Measurements from ENCODE around the gene PTGIS. TPM values are rescaled to one million over a fixed set of nuclear protein-coding genes. Genes with fewer than 3 reads are reported as not detected.

Gene PTGIS
- total RNA-seq, 1 donor from 2014 or later = not detected

- POLR2A ChIA-PET = no interaction called here
- H3K4me1 Mint-ChIP-seq = peaks cover 7% of the 10 kb centered on the region
These were observed 33.4 kb upstream of the PTGIS start for GRCh38 chr20:49601153-49601924.

GRCh38 chr20:49599746-49600113 is 31.8 kb upstream of the PTGIS start:
- CTCF ChIA-PET = no interaction called here
- DNase-seq (no peak), ATAC-seq (ENCODE audit: low read depth) (no peak)
- no peaks in the 10 kb centered on the region for H3K36me3 Mint-ChIP-seq (ENCODE audit: low read depth)
- H3K4me3 Mint-ChIP-seq = no peak overlapping the region
- intact Hi-C loops (cut with micrococcal nuclease) = no loop called here
- H3K4me1 Mint-ChIP-seq = peaks cover 8% of the 10 kb centered on the region
- TF ChIP-seq CTCF (IDR thresholded peaks at IDR 0.05) = no peak
- H3K9me3 Mint-ChIP-seq = no peaks in the 10 kb centered on the region
- POLR2A ChIA-PET = no interaction called here
- H3K27ac Mint-ChIP-seq = no peak overlapping the region
- H3K27me3 Mint-ChIP-seq = no peaks in the 10 kb centered on the region

More at GRCh38 chr20:49601153-49601924, 33.4 kb upstream of the PTGIS start:
- Mint-ChIP-seq H3K9me3 (no peaks in the 10 kb centered on the region), H3K36me3 (ENCODE audit: low read depth) (no peaks in the 10 kb centered on the region), H3K27ac (no peak overlapping the region), H3K4me3 (no peak overlapping the region), H3K27me3 (peaks cover 6% of the 10 kb centered on the region)
- ATAC-seq (ENCODE audit: low read depth) (no peak), DNase-seq (no peak)
- no peak for TF ChIP-seq CTCF (IDR thresholded peaks at IDR 0.05)
- intact Hi-C loops (cut with micrococcal nuclease) = no loop called here
- CTCF ChIA-PET = no interaction called here

- H3K36me3 Mint-ChIP-seq (ENCODE audit: low read depth) = no peaks in the 10 kb centered on the region
- no peak overlapping the region for H3K4me3 Mint-ChIP-seq
- TF ChIP-seq CTCF (IDR thresholded peaks at IDR 0.05) = no peak
- intact Hi-C loops (cut with micrococcal nuclease) = no loop called here
- no peak overlapping the region for H3K27ac Mint-ChIP-seq
- no peaks in the 10 kb centered on the region for H3K27me3 Mint-ChIP-seq
- DNase-seq (no peak), ATAC-seq (ENCODE audit: low read depth) (no peak)
- peaks cover 8% of the 10 kb centered on the region for H3K4me1 Mint-ChIP-seq
- POLR2A ChIA-PET = no interaction called here
- CTCF ChIA-PET = interaction anchor here (0.9 kb wide), 1 partner anchor 10 kb away, joined by 3 read pairs; no protein-coding TSS in a partner anchor
- no peaks in the 10 kb centered on the region for H3K9me3 Mint-ChIP-seq
These were observed 30.0 kb upstream of the PTGIS start for GRCh38 chr20:49597825-49598395.

GRCh38 chr20:49595811-49596561 is 28.0 kb upstream of the PTGIS start:
- ATAC-seq (ENCODE audit: low read depth) = no peak
- Mint-ChIP-seq H3K27ac (peak overlapping the region; percentile 46), H3K27me3 (no peaks in the 10 kb centered on the region), H3K36me3 (ENCODE audit: low read depth) (no peaks in the 10 kb centered on the region), H3K4me1 (peaks cover 8% of the 10 kb centered on the region), H3K4me3 (no peak overlapping the region), H3K9me3 (no peaks in the 10 kb centered on the region)
- TF ChIP-seq CTCF (IDR thresholded peaks at IDR 0.05) = no peak
- no peak for DNase-seq
- ChIA-PET POLR2A (no interaction called here), CTCF (no interaction called here)
- intact Hi-C loops (cut with micrococcal nuclease) = no loop called here

GRCh38 chr20:49595346-49595745 is 27.4 kb upstream of the PTGIS start:
- intact Hi-C loops (cut with micrococcal nuclease) = no loop called here
- POLR2A ChIA-PET = no interaction called here
- H3K27me3 Mint-ChIP-seq = no peaks in the 10 kb centered on the region
- H3K36me3 Mint-ChIP-seq (ENCODE audit: low read depth) = no peaks in the 10 kb centered on the region
- CTCF ChIA-PET = no interaction called here
- no peak for TF ChIP-seq CTCF (IDR thresholded peaks at IDR 0.05)
- H3K9me3 Mint-ChIP-seq = no peaks in the 10 kb centered on the region
- no peak for DNase-seq
- no peak overlapping the region for H3K27ac Mint-ChIP-seq
- H3K4me3 Mint-ChIP-seq = no peak overlapping the region
- ATAC-seq (ENCODE audit: low read depth) = no peak
- H3K4me1 Mint-ChIP-seq = peaks cover 10% of the 10 kb centered on the region
